ENCODE data around the gene TMEM86B.

Gene TMEM86B

DNA sequence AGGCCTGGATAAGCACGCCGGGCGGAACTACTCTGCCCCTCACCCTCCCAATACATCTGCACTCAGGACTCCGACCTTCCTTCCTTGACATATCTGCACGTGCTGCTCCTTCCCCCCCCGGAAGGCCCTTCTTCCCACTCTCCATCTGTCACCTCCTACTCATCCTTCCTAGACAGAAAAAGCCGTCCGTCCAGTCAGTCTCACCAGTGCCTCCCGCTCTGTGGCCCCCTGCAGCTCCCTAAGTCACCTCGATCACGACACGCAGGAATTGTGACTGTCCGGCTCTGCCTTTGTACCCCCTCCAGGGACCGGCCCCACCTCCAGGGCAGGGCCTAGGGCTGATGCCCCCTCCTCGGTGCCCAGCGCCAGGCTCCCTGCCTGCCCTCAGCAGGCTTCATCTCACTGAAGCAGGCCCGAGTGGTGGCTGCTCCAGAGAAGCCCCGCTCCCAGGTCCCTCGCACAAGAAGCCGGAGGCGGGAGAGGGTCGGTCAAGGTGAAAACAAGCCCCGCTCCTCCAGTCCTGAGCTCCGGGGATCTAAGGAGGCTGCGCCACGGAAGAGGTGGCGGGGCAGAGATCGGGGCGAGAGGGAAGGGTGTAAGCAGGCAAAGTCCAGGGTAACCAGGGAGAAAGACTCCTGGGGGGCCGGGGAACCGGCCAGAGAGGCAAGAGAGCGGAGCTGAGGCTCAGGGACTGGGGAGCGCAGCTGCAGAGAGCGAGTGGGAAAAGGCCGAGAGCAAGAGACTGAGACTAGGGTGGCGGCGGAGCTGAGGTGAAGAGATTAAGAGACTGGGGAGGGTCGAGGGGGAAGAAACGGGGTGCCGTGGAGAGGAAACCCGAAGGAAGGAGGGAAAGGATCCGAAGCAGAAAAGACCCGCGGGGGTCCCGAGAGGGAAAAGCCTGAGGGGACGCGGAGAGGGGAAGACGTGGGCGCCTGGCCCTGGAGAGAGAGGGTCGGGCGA lies 29.2 kb upstream of the TMEM86B start:
- DNase-seq (ENCODE audit: low read depth in 3 of 3) = peak in 1 of 3 donors; percentile 21

DNA sequence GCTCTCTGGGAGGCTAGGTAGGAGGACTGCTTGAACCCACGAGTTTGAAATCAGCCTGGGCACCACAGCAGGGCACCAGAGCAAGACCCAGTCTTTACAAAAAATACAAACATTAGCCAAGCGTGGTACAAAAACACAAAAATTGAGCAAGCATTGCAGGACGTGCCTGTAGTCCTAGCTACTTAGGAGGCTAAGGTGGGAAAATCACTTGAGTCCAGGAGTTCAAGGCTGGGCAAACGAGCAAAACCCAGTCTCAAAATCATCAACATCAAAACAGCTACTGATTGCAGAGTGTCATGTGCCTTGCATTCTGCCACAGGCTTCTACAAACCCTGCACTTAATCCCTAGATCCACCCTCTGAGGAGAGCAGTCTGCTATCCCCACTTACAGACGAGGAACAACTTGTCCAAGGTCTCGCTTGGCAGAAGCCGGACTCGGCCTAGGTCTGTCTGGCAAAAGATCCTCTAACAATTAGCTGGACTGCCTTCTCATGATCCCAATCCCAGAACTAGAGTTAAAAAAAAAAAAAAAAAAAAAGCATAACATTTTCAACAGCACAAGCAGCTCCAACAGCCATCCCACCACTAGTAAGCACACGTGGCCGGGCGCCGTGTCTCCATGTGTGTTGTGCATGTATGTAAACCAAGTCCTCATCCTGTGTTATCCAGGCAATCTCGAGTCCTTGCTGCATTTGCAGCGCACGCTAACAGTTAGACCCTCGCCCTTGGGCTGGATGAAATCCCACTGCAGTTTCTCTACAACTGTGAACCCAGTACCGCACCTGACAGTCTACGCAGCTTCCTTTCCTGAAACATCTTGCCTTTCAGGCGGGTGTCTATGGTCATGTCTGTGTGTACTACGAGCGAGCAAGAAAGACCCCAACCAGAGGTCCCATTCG lies 28.2 kb upstream of the TMEM86B start:
- DNase-seq (ENCODE audit: low read depth in 3 of 3) = no peak

DNA sequence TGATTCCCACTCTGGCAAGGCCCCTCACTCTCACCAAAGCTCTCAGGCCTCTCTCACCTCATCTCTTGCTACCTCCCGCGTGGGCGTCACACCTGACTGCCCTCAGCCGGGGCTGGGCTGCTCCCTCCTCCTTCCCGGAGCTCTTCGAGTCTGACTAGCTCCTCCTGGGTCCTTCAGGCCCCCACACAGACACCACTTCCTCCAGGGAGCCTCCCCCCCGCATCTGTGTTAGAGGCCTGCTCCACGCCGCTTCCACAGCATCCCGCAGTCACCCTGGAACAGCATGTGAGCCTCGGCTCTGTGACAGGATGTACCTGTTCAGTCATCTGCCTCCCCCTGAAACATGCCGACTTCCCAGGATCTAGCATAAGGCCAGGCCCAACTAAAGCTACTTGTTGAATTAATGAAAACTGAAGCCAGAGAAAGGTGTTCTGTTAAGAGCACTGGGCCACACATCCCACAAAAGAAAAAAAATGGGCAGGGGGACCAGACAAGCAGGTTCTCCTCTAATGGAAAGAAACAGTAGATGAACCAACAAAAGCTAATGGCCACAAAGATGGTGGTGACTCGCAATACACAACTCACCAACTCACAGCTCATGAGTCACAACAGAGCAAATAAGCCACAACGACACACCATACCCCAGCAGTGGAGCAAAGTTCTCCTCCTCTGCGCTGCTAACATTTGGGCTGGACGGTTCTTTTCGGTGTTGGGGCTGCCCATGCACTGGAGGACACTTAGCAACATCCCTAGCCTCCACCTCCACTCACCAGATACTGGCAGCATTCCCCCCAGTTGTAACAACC lies 27.3 kb upstream of the TMEM86B start:
- DNase-seq (ENCODE audit: low read depth in 3 of 3) = peak in 2 of 3 donors; percentile 52 to 64

DNA sequence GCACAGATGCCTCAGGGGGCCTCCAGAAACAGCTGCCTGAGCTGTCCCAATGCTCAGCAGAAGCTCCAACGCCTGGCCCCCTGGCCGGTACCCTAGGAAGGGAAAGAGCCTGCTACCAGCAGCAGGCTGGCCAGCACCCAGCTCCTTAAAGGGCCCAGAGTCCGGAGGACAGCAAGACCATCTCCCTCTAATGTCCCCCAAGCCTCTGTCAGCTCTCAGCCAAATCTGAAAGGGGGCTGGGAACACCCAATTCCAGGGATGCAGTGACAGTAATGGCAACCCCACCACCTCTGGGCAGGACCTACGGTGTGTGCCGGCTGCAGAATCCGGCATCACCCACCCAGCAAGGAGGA lies 26.0 kb upstream of the TMEM86B start:
- no peak for DNase-seq (ENCODE audit: low read depth in 3 of 3)

DNA sequence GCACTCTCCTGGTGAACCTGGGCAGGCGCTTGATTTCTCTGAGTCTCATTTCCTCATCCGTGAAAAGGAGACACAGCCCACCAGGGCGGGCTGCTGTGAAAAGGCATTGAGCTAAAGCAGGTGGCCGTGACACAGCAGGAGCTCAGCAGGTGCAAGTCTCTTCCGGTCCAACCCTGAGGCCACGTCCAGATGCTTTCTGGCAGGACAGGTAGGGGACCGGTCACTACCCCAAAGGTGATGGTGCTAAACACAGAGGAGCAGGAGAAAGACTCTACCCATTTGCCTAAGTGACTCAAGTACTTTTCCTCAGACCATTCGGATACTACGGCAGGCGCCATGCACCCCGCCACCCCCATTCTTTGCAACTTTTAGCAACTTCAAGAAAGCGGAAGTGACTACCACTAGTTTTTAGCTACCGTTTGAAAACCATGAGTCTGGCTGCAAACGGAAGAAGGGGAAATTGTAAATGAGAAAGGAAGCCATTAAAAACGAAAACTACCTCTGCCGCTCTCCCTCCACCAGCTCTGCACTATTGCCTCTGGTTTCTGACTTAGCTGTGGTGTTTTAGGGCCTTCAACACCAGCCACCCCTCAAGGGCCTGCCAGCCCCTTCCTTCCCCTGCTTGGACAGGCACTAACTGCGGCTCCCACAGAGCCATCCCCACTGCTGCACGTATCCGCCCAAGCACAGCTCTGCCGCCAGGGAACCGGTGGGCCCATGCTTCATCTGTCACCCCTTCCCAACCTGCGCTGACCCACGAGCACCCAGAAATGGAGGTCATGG lies 25.5 kb upstream of the TMEM86B start:
- DNase-seq (ENCODE audit: low read depth in 3 of 3) = peak in 1 of 3 donors; percentile 47

DNA sequence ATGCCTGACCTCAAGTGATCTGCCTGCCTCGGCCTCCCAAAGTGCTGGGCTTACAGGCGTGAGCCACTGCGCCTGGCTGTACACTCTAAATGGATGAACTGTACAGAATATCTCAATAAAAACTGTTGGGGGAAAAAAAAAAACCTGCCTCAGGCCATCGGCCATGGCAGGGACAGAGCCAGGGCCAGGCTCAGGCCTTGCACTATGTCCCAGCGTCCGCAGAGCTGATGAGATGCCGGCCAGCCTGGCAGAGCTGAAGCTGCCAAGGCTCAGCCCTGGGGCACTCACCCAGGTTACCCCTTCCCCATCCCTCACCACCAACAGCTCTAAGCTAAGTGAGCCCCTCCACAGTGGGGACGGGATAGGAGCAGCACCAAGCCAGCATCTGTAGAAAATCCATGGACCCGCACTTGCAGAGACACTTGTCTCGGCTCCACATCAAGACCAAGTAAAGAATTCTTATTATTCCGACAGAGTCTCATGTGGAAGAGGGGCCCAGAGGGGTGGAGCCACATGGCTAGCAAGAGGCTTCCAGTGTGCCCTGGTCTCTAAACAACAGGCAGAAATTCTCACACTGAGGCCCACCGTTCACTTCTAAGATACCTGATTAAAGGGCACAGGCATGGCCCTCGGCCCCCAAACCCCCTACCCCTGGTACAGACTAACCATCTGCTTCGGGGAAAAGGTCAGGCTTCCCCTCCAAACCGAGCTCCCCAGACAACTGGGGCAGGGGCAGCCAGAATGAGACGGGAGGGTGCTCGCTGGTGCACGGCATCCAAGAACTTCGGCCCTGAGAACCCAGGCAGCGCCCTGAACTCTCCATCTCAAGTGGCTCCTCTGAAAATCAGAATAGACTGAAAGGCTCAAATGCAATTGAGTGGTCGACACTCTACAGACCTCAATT lies 24.4 kb upstream of the TMEM86B start:
- no peak for DNase-seq (ENCODE audit: low read depth in 3 of 3)

DNA sequence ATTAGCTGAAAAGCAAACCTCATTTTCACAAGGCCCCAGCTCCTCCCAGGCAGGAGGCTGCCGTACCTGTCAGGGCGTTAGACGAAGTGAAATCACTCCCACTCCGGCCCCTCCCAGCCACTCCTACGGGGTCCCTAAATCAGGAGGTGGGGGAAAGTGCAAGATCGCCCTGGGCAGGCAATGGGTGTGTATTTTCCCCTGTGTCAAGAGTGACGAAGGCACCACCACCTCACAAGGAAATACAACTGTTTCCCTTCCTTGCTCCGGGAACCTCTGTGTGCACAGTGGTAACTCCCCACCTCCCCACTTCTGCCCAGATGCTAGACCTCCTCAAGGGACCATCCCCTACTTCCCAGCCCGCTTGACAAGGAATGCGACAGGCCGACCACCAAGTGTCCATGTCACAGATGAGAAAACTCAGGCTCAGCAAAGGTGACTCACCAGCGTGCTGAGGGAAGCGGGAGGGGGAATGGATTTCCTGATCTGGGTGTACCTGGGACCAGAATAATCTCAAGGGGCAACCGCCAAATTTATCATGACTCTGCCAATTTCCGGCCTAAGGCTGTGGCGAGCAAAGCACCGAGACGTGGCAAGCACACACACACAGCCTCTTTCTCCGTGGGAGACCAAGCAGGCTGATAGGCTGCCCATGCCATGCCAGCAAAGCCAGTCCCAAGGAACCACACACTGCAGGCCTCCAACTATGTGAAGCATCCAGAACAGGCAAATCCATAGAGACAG lies 22.9 kb upstream of the TMEM86B start:
- DNase-seq (ENCODE audit: low read depth in 3 of 3) = no peak

DNA sequence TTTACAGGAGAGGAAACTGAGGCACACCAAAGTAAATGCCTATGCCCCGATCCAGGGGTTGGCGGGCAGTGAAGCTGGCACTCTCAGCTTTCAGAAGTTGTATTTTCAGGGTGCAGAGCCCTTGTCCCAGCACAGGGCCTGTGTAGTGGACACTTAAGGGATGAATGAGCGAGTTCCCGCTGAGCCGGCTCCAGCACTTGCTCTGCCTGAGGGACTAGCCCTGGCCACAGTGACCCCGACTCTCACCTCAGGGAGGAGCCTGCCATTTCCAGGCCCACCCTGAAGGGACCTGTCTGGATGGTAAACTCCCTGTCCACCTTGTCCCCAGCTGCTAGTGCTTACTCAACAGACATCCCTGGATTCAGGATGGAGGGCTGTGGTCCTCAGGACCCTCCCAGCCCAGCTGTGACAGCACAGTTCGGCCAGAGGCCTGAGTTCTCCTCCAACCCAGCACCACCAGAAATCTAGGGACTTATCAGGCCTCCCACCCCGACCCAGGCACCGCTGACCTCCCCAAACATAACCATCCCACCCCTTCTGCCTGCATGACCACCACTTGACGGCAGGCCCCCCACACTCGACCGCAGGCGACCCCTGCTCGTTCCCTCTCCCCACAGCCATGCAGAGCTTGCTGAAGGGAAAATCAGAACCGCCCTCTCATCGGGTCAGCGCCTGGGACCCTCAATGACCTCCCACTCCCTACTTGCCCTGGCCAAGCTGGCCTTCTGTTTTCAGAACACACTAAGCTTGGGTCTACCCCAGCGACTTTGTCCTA lies 21.9 kb upstream of the TMEM86B start:
- no peak for DNase-seq (ENCODE audit: low read depth in 3 of 3)

DNA sequence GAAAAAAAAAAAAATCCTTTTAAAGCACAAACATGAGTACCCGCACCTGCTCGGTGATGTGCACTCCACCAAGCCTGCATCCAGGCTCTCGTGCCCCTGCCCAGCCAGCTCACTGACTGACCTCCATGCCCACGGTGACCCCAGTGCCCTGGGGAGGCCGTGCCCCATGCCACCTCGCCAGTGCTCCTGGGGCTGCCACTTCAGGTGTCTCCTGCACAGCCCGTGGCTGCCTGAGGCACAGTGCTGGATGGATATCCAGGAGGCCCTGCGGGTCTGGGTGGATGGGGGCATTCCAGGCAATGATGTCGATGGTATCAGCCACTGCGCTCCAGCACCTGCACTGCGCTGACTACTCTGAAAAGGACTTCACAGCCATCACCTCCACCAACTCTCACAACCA lies 21.3 kb upstream of the TMEM86B start:
- DNase-seq (ENCODE audit: low read depth in 3 of 3) = no peak

DNA sequence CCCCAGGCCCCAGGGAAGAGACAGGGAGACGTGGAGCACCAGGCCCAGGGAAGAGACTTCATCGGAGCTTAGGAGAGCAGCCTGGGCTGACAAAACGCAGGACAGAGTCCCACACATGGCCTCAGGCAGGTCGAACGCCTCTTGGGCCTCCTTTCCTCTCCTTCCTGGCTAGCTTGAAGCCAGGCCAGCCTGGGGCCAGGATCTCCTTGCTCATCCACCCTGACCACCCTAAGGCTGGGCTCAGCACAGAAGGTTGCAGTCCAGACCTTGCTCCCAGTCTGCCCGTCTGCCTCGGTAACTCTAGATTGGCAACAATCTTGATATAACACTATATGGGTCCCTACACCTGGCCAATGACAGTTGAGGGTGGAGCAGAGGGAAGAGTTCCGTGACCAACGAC lies 20.1 kb upstream of the TMEM86B start:
- no peak for DNase-seq (ENCODE audit: low read depth in 3 of 3)

DNA sequence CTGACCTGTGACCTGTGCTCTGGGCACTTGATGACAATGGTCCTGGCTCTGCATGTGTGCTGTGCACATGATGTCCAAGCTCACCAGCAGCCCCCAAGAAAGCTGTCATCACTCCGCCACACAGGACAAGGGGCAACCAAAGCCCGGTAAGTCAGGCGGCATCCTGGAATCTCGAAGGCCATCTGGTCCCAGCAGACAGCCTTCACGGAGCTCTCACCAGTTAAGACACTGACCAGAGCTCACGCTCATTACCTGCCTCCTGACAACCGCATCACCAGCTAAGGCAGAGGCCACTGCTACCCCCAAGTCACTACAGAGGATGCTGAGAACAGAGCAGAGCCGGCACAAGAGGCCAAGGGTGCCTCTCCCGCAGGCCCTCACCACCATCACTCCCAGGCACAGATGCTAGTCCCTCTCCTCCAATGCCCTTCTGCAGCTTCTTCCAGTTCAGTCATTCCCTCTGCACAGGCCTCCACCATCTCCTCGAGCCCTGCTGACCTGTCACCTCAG lies 19.7 kb upstream of the TMEM86B start:
- no peak for DNase-seq (ENCODE audit: low read depth in 3 of 3)

DNA sequence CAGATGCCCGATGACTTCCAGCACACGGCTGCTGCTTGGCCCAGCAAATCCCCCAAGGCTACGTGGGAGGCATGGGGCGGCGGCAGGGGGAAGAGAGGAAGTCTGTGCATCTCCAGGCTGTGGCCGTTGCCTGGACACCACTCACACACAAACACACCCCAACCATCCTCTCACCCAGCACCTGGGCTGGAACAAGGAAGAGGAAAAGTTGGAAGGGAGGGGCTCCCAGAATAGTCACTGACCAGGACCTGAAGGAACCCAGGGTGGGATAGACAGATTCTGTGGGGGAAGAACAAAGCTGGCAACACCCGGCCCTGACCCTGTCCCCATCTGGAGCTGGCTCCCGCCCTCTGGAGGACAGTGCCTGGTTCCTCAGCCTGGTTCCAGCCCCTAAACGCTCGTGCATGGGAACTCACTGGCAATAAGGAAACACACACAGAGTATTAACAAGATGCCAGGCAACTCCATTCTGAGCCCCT lies 19.1 kb upstream of the TMEM86B start:
- DNase-seq (ENCODE audit: low read depth in 3 of 3) = no peak

DNA sequence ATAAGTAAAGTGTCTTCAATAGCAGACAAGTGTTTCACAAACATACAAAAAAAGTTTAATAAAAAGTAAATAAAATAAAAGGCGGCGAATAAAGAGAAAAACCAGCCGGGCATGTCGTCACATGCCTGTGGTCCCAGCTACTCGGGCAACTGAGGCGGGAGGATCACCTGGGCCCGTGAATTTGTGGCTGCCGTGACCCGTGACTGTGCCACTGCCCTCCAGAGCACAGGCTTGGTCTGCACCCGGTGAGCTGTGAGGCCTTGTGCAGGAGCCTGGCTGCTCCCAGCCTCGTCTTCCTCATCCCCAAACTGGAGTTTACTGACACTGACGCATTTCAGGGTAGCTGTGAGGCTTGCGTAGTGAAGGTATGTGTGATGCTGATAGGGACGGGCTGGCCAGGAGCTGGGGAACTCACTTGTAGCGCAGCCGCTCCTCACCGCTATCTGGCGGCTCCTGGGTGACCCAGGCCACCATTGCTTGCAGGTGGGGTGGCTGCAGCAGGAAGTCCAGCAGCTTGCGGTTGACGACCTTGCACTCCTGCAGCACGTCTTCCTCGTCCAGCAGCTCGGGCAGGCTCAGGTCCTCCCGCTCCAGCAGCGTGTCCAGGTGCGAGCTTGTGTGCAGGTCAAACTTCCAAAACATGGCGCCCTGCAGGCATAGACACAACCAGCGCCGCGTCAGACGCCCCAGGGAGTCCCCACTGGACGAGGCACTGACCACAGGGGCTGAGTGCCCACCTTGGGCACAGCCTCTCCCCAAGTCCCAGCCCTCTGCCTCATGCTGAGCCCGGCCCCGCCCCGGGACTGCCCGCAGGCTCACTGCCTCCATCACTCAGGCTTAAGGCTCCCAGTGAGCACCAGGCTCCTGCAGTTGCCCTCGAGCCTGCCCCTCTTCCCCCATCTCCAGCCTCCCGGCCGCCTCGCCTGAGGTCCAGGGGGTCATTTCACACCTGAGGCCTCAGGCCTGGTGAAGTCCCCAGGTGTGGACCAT lies 18.2 kb upstream of the TMEM86B start:
- DNase-seq (ENCODE audit: low read depth in 3 of 3) = no peak

DNA sequence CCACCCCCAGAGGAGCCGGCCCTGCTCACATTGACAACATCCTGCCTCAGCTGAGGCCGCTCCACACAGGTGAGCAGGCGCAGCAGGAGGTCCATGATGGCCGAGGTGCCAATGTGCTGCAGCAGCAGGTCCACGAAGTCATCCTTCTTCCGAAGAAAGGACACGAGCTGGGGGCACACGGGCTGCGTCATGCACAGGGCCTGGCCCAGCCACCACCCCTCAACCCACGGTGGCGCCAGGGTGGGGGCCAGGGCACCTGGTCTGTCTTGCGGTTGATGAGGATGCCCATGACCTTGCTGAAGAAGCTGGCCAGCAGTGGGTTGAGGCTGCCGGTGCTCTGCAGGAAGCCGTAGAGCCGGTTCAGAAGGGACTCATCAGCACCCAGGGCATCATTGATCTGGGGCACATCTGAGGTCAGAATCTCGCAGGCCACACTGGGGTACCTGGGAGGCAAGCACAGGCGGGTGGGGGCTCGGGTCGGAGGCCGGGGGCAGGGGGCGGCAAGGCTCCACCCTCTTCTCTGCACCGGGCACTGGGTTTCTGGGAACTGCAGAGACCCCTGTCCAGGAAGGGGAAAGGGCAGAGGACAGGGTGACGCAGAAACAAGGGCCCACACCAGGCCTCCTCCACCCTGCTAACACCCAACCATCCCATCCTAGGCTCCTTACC lies 16.8 kb upstream of the TMEM86B start:
- DNase-seq (ENCODE audit: low read depth in 3 of 3) = no peak

DNA sequence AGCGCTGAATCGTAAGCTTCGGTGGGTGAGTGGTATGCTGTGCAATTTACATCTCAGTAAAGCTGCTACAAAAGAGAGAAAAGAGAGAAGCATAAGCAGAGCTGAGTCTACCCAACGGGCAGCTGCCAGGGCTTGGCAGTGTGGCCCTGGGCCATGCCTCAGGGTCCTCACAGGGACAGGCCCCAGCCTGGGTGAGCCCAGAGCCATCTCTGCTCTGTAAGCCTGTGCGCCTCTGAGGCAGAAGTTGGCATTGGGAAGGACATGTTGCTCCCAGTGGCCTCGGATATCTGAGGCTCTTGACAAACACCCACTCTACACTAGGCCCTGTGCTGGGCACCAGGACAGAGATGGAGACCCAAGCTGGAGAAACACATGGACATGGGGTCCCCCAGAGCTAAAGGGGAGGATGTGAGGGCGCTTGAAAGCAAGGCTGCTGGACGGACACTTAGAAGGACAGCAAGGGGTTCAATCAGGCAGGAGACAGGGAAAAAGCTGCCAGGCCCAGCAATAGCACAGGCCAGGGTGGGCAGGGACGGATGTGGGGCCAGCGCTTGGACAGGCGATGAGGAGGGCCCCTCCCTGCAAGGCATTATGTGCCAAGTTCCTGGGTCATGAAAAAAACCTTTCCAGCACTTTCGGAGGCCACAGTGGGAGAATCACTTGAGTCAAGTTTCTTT lies 15.6 kb upstream of the TMEM86B start:
- DNase-seq (ENCODE audit: low read depth in 3 of 3) = no peak

DNA sequence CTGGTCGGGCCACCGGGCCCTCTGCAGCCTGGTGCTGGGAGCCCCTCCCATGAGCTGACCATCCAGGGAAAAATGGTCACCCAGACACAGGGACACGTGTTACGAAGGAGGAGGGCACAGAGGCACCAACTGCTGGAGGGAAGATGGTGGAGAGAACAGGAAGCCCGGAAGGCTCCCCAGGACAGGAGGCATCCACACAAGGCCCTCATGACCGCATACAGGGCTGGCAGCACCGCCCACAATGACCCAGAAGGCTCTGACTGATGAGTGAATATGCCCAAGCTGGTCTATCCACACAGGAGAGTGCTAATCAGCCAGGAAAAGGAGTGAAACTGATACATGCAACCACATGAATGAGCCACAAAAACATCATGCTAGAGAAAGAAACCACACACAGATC lies 14.0 kb upstream of the TMEM86B start:
- DNase-seq (ENCODE audit: low read depth in 3 of 3) = no peak

Data from stimulated activated CD4-positive, alpha-beta T cell treated with anti-CD3 and anti-CD28 coated beads, TNF-alpha, amount 100 ng/mL, for 48 hours (primary cell).